ENCODE data around the gene NFE2.

DNA sequence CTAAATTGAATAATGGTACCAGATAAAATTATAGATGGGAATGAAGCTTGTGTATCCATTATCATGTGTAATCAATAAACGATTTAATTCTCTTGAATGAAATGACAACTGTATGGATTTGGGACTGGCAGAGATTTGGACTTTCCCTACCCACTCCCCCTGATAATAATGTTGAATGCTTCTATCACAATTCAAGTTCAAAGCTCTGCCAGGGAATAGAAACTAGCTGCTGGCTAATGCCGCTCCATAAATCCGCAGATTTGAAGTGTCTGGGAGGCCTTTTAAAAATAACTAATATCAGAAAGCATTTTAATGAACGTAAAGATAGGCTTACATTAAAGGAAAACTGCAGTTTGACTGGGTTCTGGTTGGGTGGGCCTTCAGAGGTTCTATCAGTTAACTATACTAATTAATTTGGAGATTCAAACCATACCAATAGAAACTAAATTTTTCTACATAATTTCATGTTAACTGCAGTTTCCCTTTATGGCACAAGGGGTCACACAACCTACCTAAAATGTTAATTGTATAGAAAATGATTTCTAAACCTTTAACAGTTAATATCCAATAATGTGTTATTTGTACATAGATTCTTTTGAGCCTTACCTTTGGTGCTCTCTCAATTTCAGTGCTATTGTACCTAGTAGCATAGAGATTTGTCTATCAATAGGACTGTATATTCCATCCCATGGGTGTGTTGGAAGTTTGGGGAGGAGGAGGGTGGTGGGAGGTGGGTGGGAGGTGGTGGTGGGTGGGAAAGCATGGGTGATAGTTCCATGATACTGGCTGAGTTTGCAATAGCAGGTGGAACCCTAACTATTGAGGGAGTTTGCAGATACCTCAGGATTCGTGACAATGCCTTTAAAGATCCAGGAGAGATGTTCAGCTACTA lies 15.4 kb downstream of the NFE2 start:
- TF ChIP-seq, protein P1, sequence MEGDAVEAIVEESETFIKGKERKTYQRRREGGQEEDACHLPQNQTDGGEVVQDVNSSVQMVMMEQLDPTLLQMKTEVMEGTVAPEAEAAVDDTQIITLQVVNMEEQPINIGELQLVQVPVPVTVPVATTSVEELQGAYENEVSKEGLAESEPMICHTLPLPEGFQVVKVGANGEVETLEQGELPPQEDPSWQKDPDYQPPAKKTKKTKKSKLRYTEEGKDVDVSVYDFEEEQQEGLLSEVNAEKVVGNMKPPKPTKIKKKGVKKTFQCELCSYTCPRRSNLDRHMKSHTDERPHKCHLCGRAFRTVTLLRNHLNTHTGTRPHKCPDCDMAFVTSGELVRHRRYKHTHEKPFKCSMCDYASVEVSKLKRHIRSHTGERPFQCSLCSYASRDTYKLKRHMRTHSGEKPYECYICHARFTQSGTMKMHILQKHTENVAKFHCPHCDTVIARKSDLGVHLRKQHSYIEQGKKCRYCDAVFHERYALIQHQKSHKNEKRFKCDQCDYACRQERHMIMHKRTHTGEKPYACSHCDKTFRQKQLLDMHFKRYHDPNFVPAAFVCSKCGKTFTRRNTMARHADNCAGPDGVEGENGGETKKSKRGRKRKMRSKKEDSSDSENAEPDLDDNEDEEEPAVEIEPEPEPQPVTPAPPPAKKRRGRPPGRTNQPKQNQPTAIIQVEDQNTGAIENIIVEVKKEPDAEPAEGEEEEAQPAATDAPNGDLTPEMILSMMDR (IDR thresholded peaks at IDR 0.05), result no peak
- TF ChIP-seq POLR2A (IDR thresholded peaks at IDR 0.05), result no peak
- TF ChIP-seq POLR2AphosphoS5 (IDR thresholded peaks at IDR 0.05; ENCODE audit: insufficient read depth in 1 of 2, low read depth in 1 of 2), result no peak
